Measurements from ENCODE around the gene HSPA12A. TPM values are rescaled to one million over a fixed set of nuclear protein-coding genes. Genes with fewer than 3 reads are reported as not detected.

Gene HSPA12A
- total RNA-seq, 4 donors from 2014 or later, result 2.6 to 15.7 (median 6.8) TPM

DNA sequence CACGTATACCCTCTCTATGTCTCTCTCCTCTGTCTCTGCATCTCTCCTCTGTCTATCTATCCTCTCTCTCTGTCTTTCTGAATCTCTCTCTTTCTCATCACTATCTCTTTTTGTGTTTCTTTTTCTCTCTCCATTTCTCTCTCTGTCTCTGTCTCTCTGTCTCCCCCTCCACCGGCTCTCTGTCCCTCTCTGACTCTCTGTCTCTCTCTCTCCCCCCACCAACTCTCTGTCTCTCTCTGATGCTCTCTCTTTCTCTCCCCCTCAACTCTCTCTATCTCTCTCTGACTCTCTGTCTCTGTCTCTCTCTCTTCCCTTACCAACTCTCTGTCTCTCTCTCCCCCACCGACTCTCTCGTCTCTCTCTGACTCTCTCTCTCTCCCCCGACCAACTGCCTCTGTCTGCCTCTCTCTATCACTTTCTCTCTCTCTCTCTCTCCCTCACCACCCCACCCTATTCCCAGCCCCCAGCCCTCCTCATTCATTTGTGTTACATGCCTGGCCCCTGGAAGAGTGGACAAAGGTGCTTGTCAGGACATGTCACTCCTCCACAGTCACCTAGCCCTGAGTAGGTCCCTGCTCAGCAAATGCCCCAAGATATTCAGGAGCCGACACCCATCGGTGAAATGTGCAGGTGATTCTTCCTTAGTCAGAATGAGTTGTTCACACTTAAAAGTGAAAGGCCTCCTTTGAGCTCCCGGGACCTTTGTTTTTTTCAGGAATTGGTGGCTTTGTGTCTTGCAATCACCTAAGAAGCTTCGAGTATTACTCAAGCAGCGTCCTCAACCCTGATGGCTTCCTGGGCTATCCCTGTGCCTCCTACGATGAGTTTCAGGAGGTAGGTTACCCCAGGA lies 108.0 kb downstream of the HSPA12A start:
- no peak overlapping the region for H3K27ac ChIP-seq
- TF ChIP-seq CTCF (IDR thresholded peaks at IDR 0.05) (no peak), POLR2A (IDR thresholded peaks at IDR 0.05) (no peak)
- DNase-seq, result no peak
- H3K9me3 ChIP-seq, result no peaks in the 10 kb centered on the region
- H3K4me3 ChIP-seq, result no peak overlapping the region
- peaks cover 0 to 22% (median 0%) of the 10 kb centered on the region in 3 donors for H3K36me3 ChIP-seq
- H3K4me1 ChIP-seq, result no peaks in the 10 kb centered on the region
- no peaks in the 10 kb centered on the region for H3K27me3 ChIP-seq

GRCh38 chr10:116633216-116633600 lies 109.2 kb downstream of the HSPA12A start:
- Histone ChIP-seq H3K27me3 (no peaks in the 10 kb centered on the region), H3K4me1 (no peaks in the 10 kb centered on the region), H3K27ac (no peak overlapping the region), H3K9me3 (no peaks in the 10 kb centered on the region), H3K36me3 (peaks cover 0 to 22% (median 0%) of the 10 kb centered on the region in 3 donors), H3K4me3 (no peak overlapping the region)
- no peak for TF ChIP-seq POLR2A (IDR thresholded peaks at IDR 0.05)
- no peak for TF ChIP-seq CTCF (IDR thresholded peaks at IDR 0.05)
- no peak for DNase-seq

DNA sequence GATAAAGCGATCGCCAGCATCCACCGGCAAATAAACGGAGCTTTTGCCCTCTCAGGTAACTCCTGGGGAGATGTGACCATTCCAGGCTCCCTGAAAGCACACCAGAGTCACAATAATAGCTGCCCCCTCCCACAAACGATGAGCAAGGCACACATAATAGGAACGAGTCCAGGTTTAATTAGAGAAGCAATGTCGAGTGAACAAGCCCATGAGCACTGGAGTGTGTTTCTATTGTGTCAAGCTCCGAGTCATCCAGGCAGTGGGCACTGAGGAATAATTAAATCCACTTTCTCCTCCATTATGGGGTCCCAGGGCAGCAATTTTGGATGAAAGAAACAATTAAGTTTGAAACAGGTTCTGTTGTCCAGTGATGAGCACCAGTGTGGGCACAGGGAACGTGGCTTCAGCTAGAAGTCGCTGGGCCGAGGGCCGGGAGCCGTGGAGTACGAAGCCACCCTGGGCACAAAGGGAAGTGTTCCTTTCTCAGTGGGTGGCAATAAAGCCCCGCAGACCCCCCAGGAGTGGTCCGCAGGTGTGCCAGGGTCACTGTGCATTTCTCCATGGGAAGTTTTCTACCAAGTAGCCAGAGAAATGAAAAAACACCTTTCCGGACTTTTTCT lies 109.7 kb downstream of the HSPA12A start:
- DNase-seq, result no peak
- Histone ChIP-seq H3K36me3 (peaks cover 0 to 22% (median 0%) of the 10 kb centered on the region in 3 donors), H3K4me1 (no peaks in the 10 kb centered on the region), H3K4me3 (no peak overlapping the region), H3K27ac (no peak overlapping the region), H3K9me3 (no peaks in the 10 kb centered on the region), H3K27me3 (no peaks in the 10 kb centered on the region)
- no peak for TF ChIP-seq POLR2A (IDR thresholded peaks at IDR 0.05)
- TF ChIP-seq CTCF (IDR thresholded peaks at IDR 0.05), result no peak

- Histone ChIP-seq H3K27me3 (no peaks in the 10 kb centered on the region), H3K4me3 (no peak overlapping the region), H3K36me3 (peaks cover 0 to 22% (median 0%) of the 10 kb centered on the region in 3 donors), H3K4me1 (no peaks in the 10 kb centered on the region), H3K9me3 (no peaks in the 10 kb centered on the region), H3K27ac (no peak overlapping the region)
- no peak for DNase-seq
- TF ChIP-seq POLR2A (IDR thresholded peaks at IDR 0.05), result no peak
- TF ChIP-seq CTCF (IDR thresholded peaks at IDR 0.05), result no peak
These were observed 110.5 kb downstream of the HSPA12A start for GRCh38 chr10:116631871-116632295.

GRCh38 chr10:116630020-116630419 lies 112.3 kb downstream of the HSPA12A start:
- H3K27ac ChIP-seq, result no peak overlapping the region
- TF ChIP-seq POLR2A (IDR thresholded peaks at IDR 0.05), result no peak
- TF ChIP-seq CTCF (IDR thresholded peaks at IDR 0.05), result no peak
- no peak for DNase-seq
- H3K9me3 ChIP-seq, result no peaks in the 10 kb centered on the region
- H3K4me1 ChIP-seq, result no peaks in the 10 kb centered on the region
- H3K4me3 ChIP-seq, result no peak overlapping the region
- H3K36me3 ChIP-seq, result peaks cover 0 to 14% (median 0%) of the 10 kb centered on the region in 3 donors
- no peaks in the 10 kb centered on the region for H3K27me3 ChIP-seq

Measured in Peyer's patch (tissue), 4 donors.